ENCODE results near the gene SYCP2. TPM values are rescaled to one million over a fixed set of nuclear protein-coding genes. Genes with fewer than 3 reads are reported as not detected.

SYCP2 gene
- total RNA-seq, 1 experiment from 2014 or later = 1.8 TPM

DNA sequence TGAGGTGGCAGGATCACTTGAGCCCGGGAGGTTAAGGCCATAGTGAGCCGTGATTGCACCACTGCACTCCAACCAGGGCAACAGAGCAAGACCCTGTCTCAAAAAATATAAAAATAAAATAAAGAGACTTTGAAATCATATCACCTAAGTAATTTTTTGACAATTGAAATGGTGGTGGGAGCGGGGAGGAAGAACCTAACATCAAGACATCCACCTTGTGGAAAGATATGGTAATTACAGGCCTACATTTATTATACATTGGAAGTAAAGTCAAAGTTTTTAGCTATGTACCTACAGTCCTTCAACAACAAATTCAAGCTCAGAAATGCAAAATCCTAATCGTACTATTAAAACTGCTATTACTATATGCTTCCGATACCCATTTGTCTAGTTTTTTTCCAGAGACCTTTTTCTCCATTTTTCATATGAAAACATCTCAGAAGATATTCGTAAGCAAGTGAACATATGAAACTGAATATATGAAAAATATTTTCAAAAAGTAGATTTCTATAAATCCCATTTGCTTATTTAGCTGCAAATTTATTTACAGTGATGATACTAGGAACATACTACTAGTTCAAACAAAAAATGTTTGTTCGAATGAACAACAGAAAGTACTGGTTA is 83.3 kb downstream of the SYCP2 start:
- peaks cover 28% of the 10 kb centered on the region for H3K4me1 ChIP-seq (ENCODE audit: insufficient read depth, low read length)
- no peaks in the 10 kb centered on the region for H3K79me2 ChIP-seq (ENCODE audit: low read length)
- CTCF ChIA-PET = interaction anchor here (0.6 to 2.8 kb wide), 13 partner anchors 14 to 252 kb away, joined by 3 to 57 read pairs (median 4); partner anchors contain the start of gene SYCP2
- ATAC-seq (peak; percentile 5; the same call in 1 of the 2 replicates), DNase-seq (peak; percentile 78)
- H3F3A ChIP-seq (ENCODE audit: low read length, unreplicated experiment) = peaks cover 3% of the 10 kb centered on the region
- H3K27me3 ChIP-seq (ENCODE audit: low read length) = no peaks in the 10 kb centered on the region
- no peaks in the 10 kb centered on the region for H4K20me1 ChIP-seq (ENCODE audit: low read length)
- H3K27ac ChIP-seq (ENCODE audit: low read length) = no peak overlapping the region
- POLR2A ChIA-PET (ENCODE audit: unreplicated experiment) = interaction anchor here (0.6 kb wide), 2 partner anchors 59 to 1264 kb away, joined by 6 read pairs; no protein-coding TSS in a partner anchor
- H3K36me3 ChIP-seq (ENCODE audit: low read depth, low read length) = 0 out of 2 replicates have a peak, but pooled peaks cover 5% of the 10 kb centered on the region
- H3K4me2 ChIP-seq (ENCODE audit: low read length) = no peak overlapping the region
- TF ChIP-seq, protein P1, sequence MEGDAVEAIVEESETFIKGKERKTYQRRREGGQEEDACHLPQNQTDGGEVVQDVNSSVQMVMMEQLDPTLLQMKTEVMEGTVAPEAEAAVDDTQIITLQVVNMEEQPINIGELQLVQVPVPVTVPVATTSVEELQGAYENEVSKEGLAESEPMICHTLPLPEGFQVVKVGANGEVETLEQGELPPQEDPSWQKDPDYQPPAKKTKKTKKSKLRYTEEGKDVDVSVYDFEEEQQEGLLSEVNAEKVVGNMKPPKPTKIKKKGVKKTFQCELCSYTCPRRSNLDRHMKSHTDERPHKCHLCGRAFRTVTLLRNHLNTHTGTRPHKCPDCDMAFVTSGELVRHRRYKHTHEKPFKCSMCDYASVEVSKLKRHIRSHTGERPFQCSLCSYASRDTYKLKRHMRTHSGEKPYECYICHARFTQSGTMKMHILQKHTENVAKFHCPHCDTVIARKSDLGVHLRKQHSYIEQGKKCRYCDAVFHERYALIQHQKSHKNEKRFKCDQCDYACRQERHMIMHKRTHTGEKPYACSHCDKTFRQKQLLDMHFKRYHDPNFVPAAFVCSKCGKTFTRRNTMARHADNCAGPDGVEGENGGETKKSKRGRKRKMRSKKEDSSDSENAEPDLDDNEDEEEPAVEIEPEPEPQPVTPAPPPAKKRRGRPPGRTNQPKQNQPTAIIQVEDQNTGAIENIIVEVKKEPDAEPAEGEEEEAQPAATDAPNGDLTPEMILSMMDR (conservative IDR thresholded peaks at IDR 0.05; ENCODE audit: low read depth, low read length) = peak; percentile 78
- TF ChIP-seq EZH2 (IDR thresholded peaks at IDR 0.05; ENCODE audit: low read length, unreplicated experiment) = no peak
- H3K9me2 ChIP-seq (replicated peaks; ENCODE audit: low read length) = no peaks in the 10 kb centered on the region
- H2AFZ ChIP-seq (ENCODE audit: low read length) = no peak overlapping the region
- BruUV-seq (replicated peaks) = no TSS peak
- H3K9ac ChIP-seq (ENCODE audit: low read length) = no peak overlapping the region
- H3K9me3 ChIP-seq (ENCODE audit: low read length) = no peaks in the 10 kb centered on the region
- intact Hi-C loops (cut with micrococcal nuclease) = loop anchor here (1.0 to 2.0 kb wide), 2 partner anchors 67 to 77 kb away; no protein-coding TSS in a partner anchor
- H3K4me3 ChIP-seq (ENCODE audit: low read length) = no peak overlapping the region

DNA sequence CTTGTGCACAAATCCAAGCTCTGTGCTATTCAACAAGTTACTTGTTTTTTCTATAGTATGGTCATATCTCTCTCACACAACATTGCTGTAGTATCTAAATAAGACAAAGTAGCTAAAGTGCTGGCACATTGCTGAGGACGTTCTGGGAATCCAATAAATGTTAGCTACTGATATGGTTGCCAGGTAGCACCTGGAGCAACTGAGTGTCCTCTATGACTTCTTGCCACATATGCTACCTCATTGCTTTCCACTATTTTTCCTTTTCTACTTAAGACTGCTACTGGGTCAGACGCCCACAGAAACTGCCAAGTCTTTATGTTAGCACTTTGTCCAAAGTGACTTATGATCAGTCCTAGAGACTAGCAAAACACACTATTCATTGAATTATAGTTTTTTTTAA is 85.3 kb downstream of the SYCP2 start:
- Histone ChIP-seq H3K27me3 (ENCODE audit: low read length) (no peaks in the 10 kb centered on the region), H3K4me3 (ENCODE audit: low read length) (no peak overlapping the region), H3K27ac (ENCODE audit: low read length) (no peak overlapping the region), H2AFZ (ENCODE audit: low read length) (no peak overlapping the region), H3K79me2 (ENCODE audit: low read length) (no peaks in the 10 kb centered on the region), H3K9me2 (replicated peaks; ENCODE audit: low read length) (no peaks in the 10 kb centered on the region), H3K36me3 (ENCODE audit: low read depth, low read length) (0 out of 2 replicates have a peak, but pooled peaks cover 5% of the 10 kb centered on the region), H3K4me2 (ENCODE audit: low read length) (no peak overlapping the region), H4K20me1 (ENCODE audit: low read length) (no peaks in the 10 kb centered on the region), H3F3A (ENCODE audit: low read length, unreplicated experiment) (peaks cover 4% of the 10 kb centered on the region), H3K9ac (ENCODE audit: low read length) (no peak overlapping the region), H3K4me1 (ENCODE audit: insufficient read depth, low read length) (peaks cover 38% of the 10 kb centered on the region), H3K9me3 (ENCODE audit: low read length) (no peaks in the 10 kb centered on the region)
- no peak for ATAC-seq
- intact Hi-C loops (cut with micrococcal nuclease) = loop anchor here (5.0 kb wide), 1 partner anchor 251 kb away; no protein-coding TSS in a partner anchor
- DNase-seq = no peak
- TF ChIP-seq, protein P1 (conservative IDR thresholded peaks at IDR 0.05; ENCODE audit: low read depth, low read length) = no peak
- TF ChIP-seq EZH2phosphoT487 (IDR thresholded peaks at IDR 0.05; ENCODE audit: borderline replicate concordance, low read length) (no peak), EZH2 (IDR thresholded peaks at IDR 0.05; ENCODE audit: low read length, unreplicated experiment) (no peak)
- ChIA-PET CTCF (no interaction called here), POLR2A (ENCODE audit: unreplicated experiment) (interaction anchor here (0.6 to 1.0 kb wide), 3 partner anchors 58 to 73 kb away, joined by 3 read pairs; no protein-coding TSS in a partner anchor)
- no TSS peak for BruUV-seq (replicated peaks)

DNA sequence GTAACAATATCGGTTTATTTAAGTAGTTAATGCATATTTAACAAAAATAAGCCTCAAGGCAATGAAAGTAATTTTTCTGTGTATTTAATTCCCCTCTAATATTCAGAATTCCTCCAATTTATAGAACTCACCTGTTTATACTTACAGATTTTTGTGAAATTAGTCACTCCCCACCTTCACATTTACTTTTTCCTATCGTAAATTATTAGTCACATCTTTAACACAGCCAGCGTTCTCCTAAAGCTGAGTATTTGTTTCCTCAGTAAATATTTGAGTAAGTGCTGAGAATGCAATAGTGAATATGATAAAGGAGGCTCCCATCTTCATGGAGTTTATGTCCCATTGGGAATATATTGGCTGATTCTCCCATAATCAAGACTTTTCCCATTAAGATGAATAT is 88.0 kb downstream of the SYCP2 start:
- Histone ChIP-seq H3K4me3 (ENCODE audit: low read length) (peak overlapping the region; percentile 26; the same call in 1 of the 2 replicates), H3K9me2 (replicated peaks; ENCODE audit: low read length) (no peaks in the 10 kb centered on the region), H3K4me1 (ENCODE audit: insufficient read depth, low read length) (peaks cover 38% of the 10 kb centered on the region), H3K27me3 (ENCODE audit: low read length) (no peaks in the 10 kb centered on the region), H2AFZ (ENCODE audit: low read length) (no peak overlapping the region), H3K36me3 (ENCODE audit: low read depth, low read length) (peaks cover 20% of the 10 kb centered on the region; the same call in 1 of the 2 replicates), H3K27ac (ENCODE audit: low read length) (peak overlapping the region; percentile 82), H3K4me2 (ENCODE audit: low read length) (peak overlapping the region; percentile 69), H3K79me2 (ENCODE audit: low read length) (no peaks in the 10 kb centered on the region), H3K9ac (ENCODE audit: low read length) (0 out of 2 replicates have a peak overlapping the region, but pooled peaks have one; percentile 7), H3F3A (ENCODE audit: low read length, unreplicated experiment) (peaks cover 4% of the 10 kb centered on the region), H4K20me1 (ENCODE audit: low read length) (no peaks in the 10 kb centered on the region), H3K9me3 (ENCODE audit: low read length) (no peaks in the 10 kb centered on the region)
- intact Hi-C loops (cut with micrococcal nuclease) = loop anchor here (1.0 to 5.0 kb wide), 5 partner anchors 9 to 248 kb away; partner anchors contain the start of genes FAM217B and PPP1R3D
- ChIA-PET POLR2A (ENCODE audit: unreplicated experiment) (no interaction called here), CTCF (interaction anchor here (0.6 to 1.0 kb wide), 3 partner anchors 9 to 92 kb away, joined by 3 to 8 read pairs (median 3); no protein-coding TSS in a partner anchor)
- TF ChIP-seq EZH2 (IDR thresholded peaks at IDR 0.05; ENCODE audit: low read length, unreplicated experiment) (no peak), EZH2phosphoT487 (IDR thresholded peaks at IDR 0.05; ENCODE audit: borderline replicate concordance, low read length) (no peak)
- TF ChIP-seq, protein P1 (conservative IDR thresholded peaks at IDR 0.05; ENCODE audit: low read depth, low read length) = no peak
- BruUV-seq (replicated peaks) = no TSS peak
- DNase-seq (peak; percentile 93), ATAC-seq (peak; percentile 69)

All from PC-3 (cell line).